ENCODE data around the gene FKBP9. TPM values are rescaled to one million over a fixed set of nuclear protein-coding genes. Genes with fewer than 3 reads are reported as not detected.
"Not testable (repeated sequence)": the region's sequence is repeated elsewhere in the genome, so short reads cannot be mapped to it uniquely, and the experiment has no call there.

The FKBP9 gene
- total and polyA plus RNA-seq, 4 donors: 55.0 to 193 (median 88.9) TPM

DNA sequence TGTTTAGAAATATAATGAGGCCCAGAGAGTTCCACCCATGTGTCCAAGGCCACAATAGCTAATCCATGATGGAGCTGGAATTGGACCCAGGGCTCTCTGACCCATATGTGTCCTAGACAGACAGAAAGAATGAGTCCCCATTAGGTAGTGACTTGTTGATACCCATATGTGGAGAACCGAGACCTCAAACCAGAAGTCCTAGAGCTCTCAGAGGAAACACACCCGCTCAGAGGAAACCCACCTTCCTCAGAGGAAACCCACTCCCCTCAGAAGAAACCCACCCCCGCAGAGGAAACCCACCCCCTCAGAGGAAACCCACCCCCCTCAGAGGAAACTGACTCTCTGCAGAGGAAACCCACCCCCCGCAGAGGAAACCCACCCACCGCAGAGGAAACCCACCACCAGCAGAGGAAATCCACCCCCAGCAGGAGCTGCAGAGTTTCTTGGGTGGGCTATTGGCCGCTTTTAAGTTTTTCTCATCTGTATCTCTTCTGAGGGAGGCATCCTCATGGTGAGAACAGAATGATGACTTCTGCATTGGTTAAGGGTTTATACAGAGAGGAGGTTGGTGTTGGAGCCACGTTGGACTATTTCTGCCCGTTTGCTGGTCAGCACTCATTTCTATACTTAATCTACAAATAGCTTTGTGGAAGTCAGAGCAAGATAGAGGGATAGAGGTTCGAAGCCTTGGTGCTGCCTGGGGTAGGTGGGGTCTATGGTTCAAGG lies 34.9 kb downstream of the FKBP9 start:
- ATAC-seq (ENCODE audit: low FRiP score); H3K27ac ChIP-seq (ENCODE audit: low read depth in 1 of 2, low read length in 2 of 2); intact Hi-C loops (cut with DNase I): not testable (repeated sequence)

DNA sequence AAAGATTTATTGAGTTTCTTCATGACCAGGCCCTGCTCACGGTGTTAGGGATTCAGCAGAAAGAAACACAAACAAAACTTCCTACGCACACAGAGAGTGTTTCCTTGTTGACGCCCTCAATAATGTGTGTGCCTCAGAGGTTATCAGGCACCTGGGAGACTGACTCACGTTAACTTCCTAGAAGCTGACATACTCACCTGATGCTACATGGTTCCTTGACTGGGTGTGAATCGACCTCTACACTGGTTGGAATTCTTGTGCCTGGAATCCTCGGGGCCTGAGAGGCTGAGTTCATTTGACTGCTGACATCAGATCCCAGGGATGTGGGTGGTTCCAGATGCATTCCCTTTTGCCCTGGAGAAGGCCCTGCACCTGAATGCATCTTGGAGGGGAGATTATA lies 35.5 kb downstream of the FKBP9 start:
- ATAC-seq (ENCODE audit: low FRiP score); H3K4me1 ChIP-seq (ENCODE audit: control insufficient read depth in 1 of 2, insufficient read depth in 2 of 2, low read length in 2 of 2); H3K27me3 ChIP-seq (ENCODE audit: control insufficient read depth in 1 of 2, insufficient read depth in 2 of 2, low read length in 1 of 2); intact Hi-C loops (cut with DNase I); H3K27ac ChIP-seq (ENCODE audit: low read depth in 1 of 2, low read length in 2 of 2); DNase-seq; H3K36me3 ChIP-seq (ENCODE audit: control insufficient read depth in 1 of 2, insufficient read depth in 2 of 2, low read length in 1 of 2); H3K4me3 ChIP-seq (ENCODE audit: low read length in 2 of 2); H3K9me3 ChIP-seq (ENCODE audit: control insufficient read depth, low read length): not testable (repeated sequence)
- WGBS, 2 donors: 83 to 89% methylated on average over 6 of the region's 6 CpGs

More for the DNA sequence above, 34.9 kb downstream of the FKBP9 start:
- H3K4me1 ChIP-seq (ENCODE audit: control insufficient read depth in 1 of 2, insufficient read depth in 2 of 2, low read length in 2 of 2); H3K9me3 ChIP-seq (ENCODE audit: control insufficient read depth, low read length); H3K36me3 ChIP-seq (ENCODE audit: control insufficient read depth in 1 of 2, insufficient read depth in 2 of 2, low read length in 1 of 2); DNase-seq; H3K27me3 ChIP-seq (ENCODE audit: control insufficient read depth in 1 of 2, insufficient read depth in 2 of 2, low read length in 1 of 2); H3K4me3 ChIP-seq (ENCODE audit: low read length in 2 of 2): not testable (repeated sequence)
- WGBS, 2 donors: 89 to 90% methylated on average over 9 of the region's 9 CpGs

GRCh38 chr7:32997956-32998355 lies 40.7 kb downstream of the FKBP9 start:
- H3K36me3 ChIP-seq (ENCODE audit: control insufficient read depth in 1 of 2, insufficient read depth in 2 of 2, low read length in 1 of 2); DNase-seq; H3K4me1 ChIP-seq (ENCODE audit: control insufficient read depth in 1 of 2, insufficient read depth in 2 of 2, low read length in 2 of 2); H3K27me3 ChIP-seq (ENCODE audit: control insufficient read depth in 1 of 2, insufficient read depth in 2 of 2, low read length in 1 of 2); H3K4me3 ChIP-seq (ENCODE audit: low read length in 2 of 2); H3K27ac ChIP-seq (ENCODE audit: low read depth in 1 of 2, low read length in 2 of 2); H3K9me3 ChIP-seq (ENCODE audit: control insufficient read depth, low read length); intact Hi-C loops (cut with DNase I): not testable (repeated sequence)
- WGBS, 2 donors: 30 to 41% methylated on average over 2 to 3 of the region's 4 CpGs
- ATAC-seq (ENCODE audit: low FRiP score): peak; percentile 43

DNA sequence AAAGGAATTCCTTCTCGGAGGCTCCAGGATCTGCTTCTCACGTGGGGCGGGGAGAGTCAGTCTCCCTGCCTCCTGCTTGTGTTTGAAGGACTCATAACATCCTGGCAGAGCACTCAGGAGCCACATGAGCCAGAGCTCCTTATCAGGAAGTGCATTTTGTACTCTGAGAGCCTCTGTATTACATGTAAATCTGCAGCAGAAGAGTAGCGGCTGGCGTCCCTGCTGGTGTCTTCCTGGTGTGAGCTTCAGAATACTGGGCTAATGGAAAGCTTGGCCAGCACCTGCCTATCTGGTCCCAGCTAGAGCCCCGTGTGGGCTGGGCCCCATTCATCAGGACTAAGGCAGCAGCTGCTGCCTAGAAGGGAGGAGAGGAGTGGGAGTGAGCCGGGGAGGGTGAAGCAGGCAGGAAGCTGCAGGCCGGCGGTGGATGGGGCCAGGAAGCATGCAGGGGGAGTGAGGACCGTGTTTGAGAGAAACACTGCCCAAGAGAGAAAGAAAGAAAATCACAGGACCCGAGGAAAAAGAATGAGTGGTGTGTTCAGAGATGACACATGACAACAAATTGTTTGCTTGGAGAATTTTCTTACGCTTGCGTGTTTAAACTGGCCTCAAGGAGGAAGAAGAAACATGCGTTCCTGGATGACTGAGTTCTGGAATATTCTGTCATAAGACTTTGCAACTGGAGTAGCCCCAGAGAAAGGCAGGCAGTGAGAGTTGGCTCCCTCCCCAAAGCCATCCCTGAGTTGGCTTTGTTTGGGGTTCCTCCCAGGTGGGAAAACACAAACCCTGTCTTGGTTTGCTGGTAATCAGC lies 41.3 kb downstream of the FKBP9 start:
- 13% methylated on average over 14 of the region's 14 CpGs for WGBS, 2 donors
- H3K4me1 ChIP-seq (ENCODE audit: control insufficient read depth in 1 of 2, insufficient read depth in 2 of 2, low read length in 2 of 2): not testable (repeated sequence)
- peak in 1 of 2 donors; percentile 62 for DNase-seq

GRCh38 chr7:32999380-32999779 lies 42.1 kb downstream of the FKBP9 start:
- H3K9me3 ChIP-seq (ENCODE audit: control insufficient read depth, low read length); DNase-seq; ATAC-seq (ENCODE audit: low FRiP score); H3K27ac ChIP-seq (ENCODE audit: low read depth in 1 of 2, low read length in 2 of 2); H3K4me3 ChIP-seq (ENCODE audit: low read length in 2 of 2); H3K4me1 ChIP-seq (ENCODE audit: control insufficient read depth in 1 of 2, insufficient read depth in 2 of 2, low read length in 2 of 2); intact Hi-C loops (cut with DNase I); H3K27me3 ChIP-seq (ENCODE audit: control insufficient read depth in 1 of 2, insufficient read depth in 2 of 2, low read length in 1 of 2); H3K36me3 ChIP-seq (ENCODE audit: control insufficient read depth in 1 of 2, insufficient read depth in 2 of 2, low read length in 1 of 2): not testable (repeated sequence)
- 22 to 26% methylated on average over 4 of the region's 4 CpGs for WGBS, 2 donors

More for the DNA sequence above, 41.3 kb downstream of the FKBP9 start:
- intact Hi-C loops (cut with DNase I); H3K36me3 ChIP-seq (ENCODE audit: control insufficient read depth in 1 of 2, insufficient read depth in 2 of 2, low read length in 1 of 2); H3K9me3 ChIP-seq (ENCODE audit: control insufficient read depth, low read length); H3K27ac ChIP-seq (ENCODE audit: low read depth in 1 of 2, low read length in 2 of 2); H3K4me3 ChIP-seq (ENCODE audit: low read length in 2 of 2); H3K27me3 ChIP-seq (ENCODE audit: control insufficient read depth in 1 of 2, insufficient read depth in 2 of 2, low read length in 1 of 2): not testable (repeated sequence)
- ATAC-seq (ENCODE audit: low FRiP score): peak; percentile 70

GRCh38 chr7:33003111-33003510 lies 45.9 kb downstream of the FKBP9 start:
- H3K36me3 ChIP-seq (ENCODE audit: control insufficient read depth in 1 of 2, insufficient read depth in 2 of 2, low read length in 1 of 2); ATAC-seq (ENCODE audit: low FRiP score); intact Hi-C loops (cut with DNase I); H3K4me3 ChIP-seq (ENCODE audit: low read length in 2 of 2); H3K9me3 ChIP-seq (ENCODE audit: control insufficient read depth, low read length); H3K27me3 ChIP-seq (ENCODE audit: control insufficient read depth in 1 of 2, insufficient read depth in 2 of 2, low read length in 1 of 2); DNase-seq; H3K4me1 ChIP-seq (ENCODE audit: control insufficient read depth in 1 of 2, insufficient read depth in 2 of 2, low read length in 2 of 2); H3K27ac ChIP-seq (ENCODE audit: low read depth in 1 of 2, low read length in 2 of 2): not testable (repeated sequence)

- ATAC-seq (ENCODE audit: low FRiP score); H3K27me3 ChIP-seq (ENCODE audit: control insufficient read depth in 1 of 2, insufficient read depth in 2 of 2, low read length in 1 of 2); H3K36me3 ChIP-seq (ENCODE audit: control insufficient read depth in 1 of 2, insufficient read depth in 2 of 2, low read length in 1 of 2); H3K9me3 ChIP-seq (ENCODE audit: control insufficient read depth, low read length); H3K4me1 ChIP-seq (ENCODE audit: control insufficient read depth in 1 of 2, insufficient read depth in 2 of 2, low read length in 2 of 2); intact Hi-C loops (cut with DNase I); H3K4me3 ChIP-seq (ENCODE audit: low read length in 2 of 2); H3K27ac ChIP-seq (ENCODE audit: low read depth in 1 of 2, low read length in 2 of 2); DNase-seq: not testable (repeated sequence)
- 82 to 84% methylated on average over 10 of the region's 10 CpGs for WGBS, 2 donors
These were observed 46.9 kb downstream of the FKBP9 start for GRCh38 chr7:33004104-33004616.

DNA sequence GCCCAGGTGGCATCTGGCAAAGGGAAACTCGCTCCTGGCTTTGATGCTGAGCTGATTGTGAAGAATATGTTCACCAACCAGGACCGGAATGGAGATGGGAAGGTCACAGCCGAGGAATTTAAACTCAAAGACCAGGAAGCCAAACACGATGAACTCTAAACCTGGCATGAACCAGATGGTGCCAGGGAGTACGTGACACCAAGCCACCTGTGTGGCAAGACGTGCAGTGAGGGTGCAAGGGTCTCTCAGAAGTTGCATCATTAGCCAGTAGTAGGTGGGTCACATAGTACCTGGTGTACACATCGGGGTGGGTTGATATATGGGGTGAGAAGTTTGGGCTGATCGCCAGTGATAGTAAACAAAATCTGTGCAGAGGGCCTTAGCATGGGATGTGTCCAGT lies 48.0 kb downstream of the FKBP9 start:
- H3K4me3 ChIP-seq (ENCODE audit: low read length in 2 of 2); DNase-seq; ATAC-seq (ENCODE audit: low FRiP score); H3K27ac ChIP-seq (ENCODE audit: low read depth in 1 of 2, low read length in 2 of 2); H3K9me3 ChIP-seq (ENCODE audit: control insufficient read depth, low read length); H3K36me3 ChIP-seq (ENCODE audit: control insufficient read depth in 1 of 2, insufficient read depth in 2 of 2, low read length in 1 of 2); H3K4me1 ChIP-seq (ENCODE audit: control insufficient read depth in 1 of 2, insufficient read depth in 2 of 2, low read length in 2 of 2); H3K27me3 ChIP-seq (ENCODE audit: control insufficient read depth in 1 of 2, insufficient read depth in 2 of 2, low read length in 1 of 2); intact Hi-C loops (cut with DNase I): not testable (repeated sequence)
- 90 to 92% methylated on average over 7 to 8 of the region's 8 CpGs for WGBS, 2 donors
